Stimulated activated CD8-positive, alpha-beta memory T cell treated with anti-CD3 and anti-CD28 coated beads, Interleukin-4, amount 100 ng/mL, for 24 hours (primary cell): ENCODE results near the gene MRPS25.

Source experiments
- DNase-seq: peaks from one replicate; pipeline ENCODE4 v3.0.0-alpha.2; 2020; ENCODE audit warnings: low read depth

The MRPS25 gene

GRCh38 chr3:15081960-15082664, 17.0 kb upstream of the MRPS25 start:
- DNase-seq = no peak

- DNase-seq = no peak
Observed at GRCh38 chr3:15079091-15079490, 14.0 kb upstream of the MRPS25 start.

GRCh38 chr3:15074500-15074899, 9.4 kb upstream of the MRPS25 start:
- no peak for DNase-seq

- DNase-seq = no peak
Observed at GRCh38 chr3:15071699-15072098, 6.6 kb upstream of the MRPS25 start.

GRCh38 chr3:15069441-15069840, 4.3 kb upstream of the MRPS25 start:
- no peak for DNase-seq

- no peak for DNase-seq
Observed at GRCh38 chr3:15066467-15066866, 1.4 kb upstream of the MRPS25 start.

GRCh38 chr3:15065550-15066007, 464 bp upstream of the MRPS25 start:
- no peak for DNase-seq

GRCh38 chr3:15064299-15064834, 748 bp downstream of the MRPS25 start:
- no peak for DNase-seq

GRCh38 chr3:15063656-15064286, 1.3 kb downstream of the MRPS25 start:
- no peak for DNase-seq

- DNase-seq = no peak
Observed at GRCh38 chr3:15063238-15063637, 1.9 kb downstream of the MRPS25 start.

GRCh38 chr3:15060029-15060428, 5.1 kb downstream of the MRPS25 start:
- no peak for DNase-seq

- no peak for DNase-seq
Observed at GRCh38 chr3:15056676-15057404, 8.3 kb downstream of the MRPS25 start.

- peak; percentile 52 for DNase-seq
Observed at GRCh38 chr3:15055019-15055557, 10.0 kb downstream of the MRPS25 start.

- no peak for DNase-seq
Observed at GRCh38 chr3:15053541-15053940, 11.6 kb downstream of the MRPS25 start.

GRCh38 chr3:15052335-15053242, 12.5 kb downstream of the MRPS25 start:
- no peak for DNase-seq

GRCh38 chr3:15051531-15051930, 13.6 kb downstream of the MRPS25 start:
- peak; percentile 11 for DNase-seq

- DNase-seq = no peak
Observed at GRCh38 chr3:15050405-15051092, 14.6 kb downstream of the MRPS25 start.

GRCh38 chr3:15049584-15049983, 15.5 kb downstream of the MRPS25 start:
- no peak for DNase-seq

- DNase-seq = no peak
Observed at GRCh38 chr3:15045667-15046066, 19.4 kb downstream of the MRPS25 start.

GRCh38 chr3:15044326-15044725, 20.8 kb downstream of the MRPS25 start:
- no peak for DNase-seq
